HG03175 (cell line): ENCODE results near the gene GTF2F2.
"Not testable (repeated sequence)": the region's sequence is repeated elsewhere in the genome, so short reads cannot be mapped to it uniquely, and the experiment has no call there.

Source experiments
- ATAC-seq: cut with Tn5 transposase; IDR thresholded peaks from one replicate; pipeline ENCODE4 v1.9.1; 2021; ENCODE audit warnings: mild to moderate bottlenecking, moderate library complexity; ENCODE audit not compliant: unreplicated experiment

The GTF2F2 gene

GRCh38 chr13:45244736-45245135 lies 124.4 kb downstream of the GTF2F2 start:
- not testable (repeated sequence) for ATAC-seq

- ATAC-seq: no peak
Measured at GRCh38 chr13:45249662-45250061, 129.4 kb downstream of the GTF2F2 start.

GRCh38 chr13:45254396-45254795 lies 134.1 kb downstream of the GTF2F2 start:
- ATAC-seq: no peak

- no peak for ATAC-seq
Measured at GRCh38 chr13:45255247-45255987, 135.1 kb downstream of the GTF2F2 start.

GRCh38 chr13:45256254-45256653 lies 135.9 kb downstream of the GTF2F2 start:
- ATAC-seq: no peak

- ATAC-seq: no peak
Measured at GRCh38 chr13:45257638-45258333, 137.5 kb downstream of the GTF2F2 start.

GRCh38 chr13:45258334-45258675 lies 138.0 kb downstream of the GTF2F2 start:
- ATAC-seq: no peak

GRCh38 chr13:45267215-45267614 lies 146.9 kb downstream of the GTF2F2 start:
- ATAC-seq: no peak

GRCh38 chr13:45269204-45269603 lies 148.9 kb downstream of the GTF2F2 start:
- no peak for ATAC-seq

- ATAC-seq: no peak
Measured at GRCh38 chr13:45276913-45277312, 156.6 kb downstream of the GTF2F2 start.

- ATAC-seq: no peak
Measured at GRCh38 chr13:45278096-45278645, 157.9 kb downstream of the GTF2F2 start.

GRCh38 chr13:45280011-45280410 lies 159.7 kb downstream of the GTF2F2 start:
- no peak for ATAC-seq

- ATAC-seq: peak; percentile 70
Measured at GRCh38 chr13:45280751-45281634, 160.7 kb downstream of the GTF2F2 start.

- ATAC-seq: no peak
Measured at GRCh38 chr13:45282994-45283393, 162.7 kb downstream of the GTF2F2 start.

GRCh38 chr13:45289936-45290563 lies 169.7 kb downstream of the GTF2F2 start:
- no peak for ATAC-seq

- no peak for ATAC-seq
Measured at GRCh38 chr13:45292176-45292575, 171.9 kb downstream of the GTF2F2 start.

- no peak for ATAC-seq
Measured at GRCh38 chr13:45295536-45295935, 175.2 kb downstream of the GTF2F2 start.

- ATAC-seq: no peak
Measured at GRCh38 chr13:45296259-45296658, 175.9 kb downstream of the GTF2F2 start.

GRCh38 chr13:45297456-45298205 lies 177.3 kb downstream of the GTF2F2 start:
- ATAC-seq: peak; percentile 51

- ATAC-seq: no peak
Measured at GRCh38 chr13:45298206-45298505, 177.8 kb downstream of the GTF2F2 start.
